GM19324 (cell line): Measurements from ENCODE around the gene NLRP3.
A peak's percentile ranks its signal among the peaks of the same experiment; 100 is the strongest.
"Not testable (repeated sequence)": the region's sequence is repeated elsewhere in the genome, so short reads cannot be mapped to it uniquely, and the experiment has no call there.

Source experiments
- ATAC-seq: cut with Tn5 transposase; IDR thresholded peaks from one replicate; pipeline ENCODE4 v1.9.1; 2021; ENCODE audit warnings: mild to moderate bottlenecking, moderate library complexity; ENCODE audit not compliant: unreplicated experiment, low FRiP score

Gene NLRP3

DNA sequence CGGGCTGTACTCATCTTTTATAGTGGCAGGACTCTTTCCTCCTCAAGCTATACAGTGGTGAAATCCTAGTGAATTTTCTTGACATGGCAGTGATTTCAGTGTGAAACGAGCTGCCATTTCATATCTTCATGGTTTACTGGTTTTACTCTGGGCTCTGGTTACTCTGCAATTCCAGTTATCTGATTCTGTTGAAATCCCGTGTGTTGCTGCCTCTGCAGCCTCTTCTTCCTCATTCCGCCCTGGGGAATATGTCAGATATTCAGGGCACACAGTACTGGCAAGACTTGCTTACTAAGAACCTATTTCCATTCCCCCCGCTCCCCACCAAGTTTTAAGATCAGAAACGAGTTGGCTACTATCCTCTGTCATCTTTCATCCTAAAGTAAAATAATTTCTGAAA, 49.8 kb downstream of the NLRP3 start:
- ATAC-seq: no peak

DNA sequence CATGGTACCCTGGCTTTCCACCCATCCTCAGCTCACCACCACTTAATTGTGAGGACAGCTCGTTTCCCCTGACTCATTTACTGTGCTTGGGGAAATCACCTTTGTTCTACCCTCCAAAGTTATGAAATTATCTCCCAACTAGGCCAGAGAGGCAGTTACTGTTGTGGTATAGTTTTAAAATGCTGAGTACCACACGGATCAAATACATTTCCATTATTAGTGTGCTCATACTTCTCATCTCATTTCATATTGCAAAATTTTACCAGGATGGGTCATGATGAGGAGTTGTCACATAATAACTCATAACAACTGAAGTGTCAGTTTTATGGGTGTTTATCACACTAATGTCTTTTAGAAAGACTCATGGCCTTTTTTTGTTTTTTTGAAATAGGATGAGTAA, 51.2 kb downstream of the NLRP3 start:
- no peak for ATAC-seq

DNA sequence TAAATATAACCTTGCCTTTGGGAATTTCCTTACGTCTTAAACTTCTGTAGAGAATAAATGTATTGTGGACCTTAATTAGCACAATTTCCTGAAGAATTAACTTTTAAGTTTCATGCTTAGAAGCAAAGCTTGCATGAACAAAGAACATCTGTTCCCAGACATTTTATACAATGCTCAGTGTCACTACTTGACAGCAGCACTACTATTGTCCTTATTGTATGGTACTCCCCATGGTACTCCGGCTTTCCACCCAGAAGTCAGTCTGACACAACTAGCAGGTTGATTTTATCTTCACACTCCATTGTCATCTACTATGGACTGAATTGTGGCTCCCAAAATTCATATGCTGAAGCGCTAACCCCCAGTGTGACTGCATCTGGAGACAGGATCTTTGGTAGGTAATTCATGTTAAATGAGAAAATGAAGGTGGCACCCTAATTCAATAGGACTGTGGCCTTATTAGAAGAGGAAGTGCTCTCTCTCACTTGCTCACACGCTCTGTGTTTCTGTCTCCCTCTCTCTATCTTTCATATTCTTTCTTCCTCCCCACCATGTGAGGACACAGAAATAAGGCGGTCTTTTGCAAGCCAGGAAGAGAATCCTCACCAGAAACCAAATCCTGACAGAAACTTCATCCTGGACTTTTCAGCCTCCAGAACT, 52.6 kb downstream of the NLRP3 start:
- ATAC-seq: no peak

DNA sequence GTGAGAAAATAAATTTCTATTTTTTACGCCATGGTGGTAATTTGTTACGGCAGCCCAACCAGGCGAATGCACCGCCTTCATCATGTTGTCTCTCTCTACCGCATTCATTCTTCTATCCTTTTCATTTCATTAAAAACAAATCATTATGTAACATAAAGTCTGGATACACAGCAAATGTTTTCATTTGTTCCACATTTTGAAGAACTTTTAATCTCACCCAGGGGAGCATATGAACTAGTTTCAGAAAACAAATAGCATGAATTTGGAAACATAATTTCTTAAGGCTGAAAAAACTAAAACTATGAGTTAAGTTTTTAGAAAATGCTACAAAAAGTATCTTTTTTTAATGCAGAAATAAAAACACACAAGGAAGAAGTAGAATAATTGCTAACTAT, 53.2 kb downstream of the NLRP3 start:
- no peak for ATAC-seq

DNA sequence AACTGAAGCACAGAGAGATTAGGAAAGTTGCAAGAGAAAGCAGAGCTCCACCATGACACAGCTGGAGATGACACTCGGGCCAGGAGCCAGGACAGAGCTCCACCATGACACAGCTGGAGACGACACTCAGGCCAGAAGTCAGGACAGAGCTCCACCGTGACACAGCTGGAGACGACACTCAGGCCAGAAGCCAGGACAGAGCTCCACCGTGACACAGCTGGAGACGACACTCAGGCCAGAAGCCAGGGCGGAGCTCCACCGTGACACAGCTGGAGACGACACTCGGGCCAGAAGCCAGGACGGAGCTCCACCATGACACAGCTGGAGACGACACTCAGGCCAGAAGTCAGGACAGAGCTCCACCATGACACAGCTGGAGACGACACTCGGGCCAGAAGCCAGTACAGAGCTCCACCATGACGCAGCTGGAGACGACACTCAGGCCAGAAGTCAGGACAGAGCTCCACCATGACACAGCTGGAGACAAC, 55.0 kb downstream of the NLRP3 start:
- ATAC-seq: not testable (repeated sequence)

DNA sequence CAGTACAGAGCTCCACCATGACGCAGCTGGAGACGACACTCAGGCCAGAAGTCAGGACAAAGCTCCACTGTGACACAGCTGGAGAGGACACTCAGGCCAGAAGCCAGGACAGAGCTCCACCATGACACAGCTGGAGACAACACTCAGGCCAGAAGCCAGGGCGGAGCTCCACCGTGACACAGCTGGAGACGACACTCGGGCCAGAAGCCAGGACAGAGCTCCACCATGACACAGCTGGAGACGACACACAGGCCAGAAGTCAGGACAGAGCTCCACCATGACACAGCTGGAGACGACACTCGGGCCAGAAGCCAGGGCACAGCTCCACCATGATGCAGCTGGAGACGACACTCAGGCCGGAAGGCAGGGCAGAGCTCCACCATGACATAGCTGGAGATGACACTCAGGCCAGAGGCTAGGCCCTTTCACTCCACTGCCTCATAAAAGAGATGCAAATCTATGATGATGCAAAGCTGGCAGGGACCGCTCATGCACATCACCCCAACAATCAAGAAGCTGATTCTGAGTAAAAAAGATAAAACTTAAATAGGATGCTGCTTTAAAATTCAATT, 55.6 kb downstream of the NLRP3 start:
- no peak for ATAC-seq

DNA sequence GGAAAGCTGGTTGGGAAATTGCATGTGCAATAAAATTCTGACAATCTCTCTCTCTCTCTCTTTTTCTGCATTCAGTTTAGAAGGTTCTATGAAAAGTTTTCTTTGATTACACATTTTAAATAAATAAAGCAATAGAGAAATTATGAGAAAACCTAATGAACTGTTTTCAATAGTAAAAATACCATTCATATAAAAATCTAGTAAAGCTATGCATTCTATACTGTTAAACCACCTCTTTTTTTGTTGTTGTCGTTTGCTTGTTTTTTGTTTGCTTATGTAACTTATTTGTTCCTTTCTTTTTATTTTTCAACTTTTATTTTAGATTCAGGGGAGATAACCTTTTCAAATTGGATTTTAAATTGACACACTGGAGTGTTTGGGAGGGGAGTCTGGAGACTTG, 56.1 kb downstream of the NLRP3 start:
- ATAC-seq: no peak

DNA sequence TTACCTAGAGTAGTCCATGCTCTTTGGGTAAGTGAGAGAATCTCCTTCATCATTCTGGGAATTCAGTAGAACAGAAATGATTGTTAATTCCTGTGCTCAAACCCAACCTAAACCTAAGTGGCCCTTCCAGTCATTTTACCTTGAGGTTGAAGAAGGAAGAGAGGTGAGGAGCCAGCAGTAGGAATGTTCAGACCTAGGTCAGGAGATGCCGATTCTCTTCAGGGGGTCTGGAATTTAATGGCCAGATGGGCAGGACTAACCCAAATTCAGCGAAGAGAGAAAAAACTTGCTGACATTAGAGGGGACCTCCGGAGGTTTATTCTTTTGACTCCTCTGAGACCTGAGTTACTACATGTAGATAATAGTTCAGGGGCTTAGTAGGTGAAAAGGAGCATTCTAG, 58.4 kb downstream of the NLRP3 start:
- no peak for ATAC-seq

DNA sequence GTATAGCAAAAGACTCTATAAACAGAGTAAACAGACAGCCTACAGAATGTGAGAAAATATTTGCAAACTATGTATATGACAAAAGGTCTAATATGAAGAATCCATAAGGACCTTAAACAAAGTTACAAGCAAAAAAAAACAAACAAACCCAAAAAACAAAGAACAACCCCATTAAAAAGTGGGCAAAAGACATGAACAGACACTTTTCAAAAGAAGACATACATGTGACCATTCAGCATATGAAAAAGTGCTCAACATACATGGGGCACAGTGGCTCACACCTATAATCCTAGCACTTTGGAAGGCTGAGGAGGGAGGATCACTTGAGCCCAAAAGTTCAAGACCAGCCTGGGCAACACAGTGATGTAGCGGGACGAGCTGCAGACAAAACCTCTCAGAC, 59.8 kb downstream of the NLRP3 start:
- peak; percentile 3 for ATAC-seq

DNA sequence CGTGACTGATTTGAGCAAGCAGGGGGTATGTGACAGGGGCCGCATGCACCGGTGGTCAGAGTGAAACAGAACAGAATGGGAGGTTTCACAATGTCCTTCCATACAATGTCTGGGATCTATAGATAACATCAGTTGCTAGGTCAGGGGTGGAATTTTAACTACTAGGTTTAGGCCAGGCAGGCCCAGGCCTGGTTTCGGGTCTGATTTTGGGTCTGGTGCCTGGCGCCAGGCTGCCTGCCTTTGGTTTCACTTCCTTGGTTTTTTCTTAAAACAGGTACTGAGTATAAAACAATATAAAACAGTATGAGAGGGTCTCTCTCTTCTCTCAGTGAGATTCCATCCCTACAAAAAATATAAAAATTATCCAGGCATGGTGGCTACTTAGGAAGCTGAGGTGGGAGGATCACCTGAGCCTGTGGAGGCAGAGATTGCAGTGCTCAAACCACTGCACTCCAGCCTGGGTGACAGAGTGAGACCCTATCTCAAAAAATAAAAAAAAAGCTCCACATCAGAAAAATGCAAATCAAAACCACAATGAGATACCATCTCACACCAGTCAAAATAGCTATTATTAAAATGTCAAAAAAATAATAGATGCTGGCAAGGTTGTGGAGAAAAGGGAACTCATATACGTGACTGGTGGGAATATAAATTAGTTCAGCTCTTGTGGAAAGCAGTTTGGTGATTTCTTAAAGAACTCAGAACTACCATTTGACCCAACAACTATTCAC, 60.5 kb downstream of the NLRP3 start:
- peak; percentile 50 for ATAC-seq

DNA sequence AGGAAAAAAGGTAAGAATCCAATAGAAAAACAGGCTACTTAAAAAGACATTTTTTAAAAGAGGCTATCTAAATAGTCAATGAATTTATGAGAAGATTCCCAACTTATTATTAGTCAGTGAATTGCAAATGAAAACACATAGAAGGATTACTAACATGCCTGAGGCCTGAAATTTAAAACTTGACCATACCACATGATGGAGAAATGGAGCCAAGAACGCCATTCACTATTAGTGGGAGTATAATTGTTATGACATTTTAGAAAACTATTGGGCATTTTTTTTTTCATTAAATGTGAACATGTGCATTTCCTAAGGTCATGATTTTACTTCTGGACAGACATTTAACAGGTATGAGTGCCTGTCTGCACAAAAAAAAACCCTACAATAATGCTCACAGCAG, 66.8 kb downstream of the NLRP3 start:
- no peak for ATAC-seq

DNA sequence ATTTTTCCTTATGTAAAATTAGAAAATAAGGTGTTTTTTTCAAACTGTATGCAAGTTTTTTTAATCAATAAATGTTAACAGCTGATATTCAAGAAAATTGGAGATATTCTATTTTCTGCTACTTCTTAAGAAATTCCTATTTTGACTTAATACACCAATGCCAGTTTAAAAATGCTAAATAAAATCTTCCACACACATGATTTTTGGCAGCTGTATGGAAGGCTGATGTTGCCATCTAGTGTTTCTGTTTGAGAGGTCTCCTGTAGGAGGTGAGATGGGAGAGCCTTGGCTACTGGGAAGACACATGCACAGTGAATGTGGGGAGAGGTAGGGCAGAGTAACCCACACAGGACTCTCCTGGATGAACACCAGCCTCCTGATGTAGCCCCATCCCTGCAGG, 71.1 kb downstream of the NLRP3 start:
- no peak for ATAC-seq

DNA sequence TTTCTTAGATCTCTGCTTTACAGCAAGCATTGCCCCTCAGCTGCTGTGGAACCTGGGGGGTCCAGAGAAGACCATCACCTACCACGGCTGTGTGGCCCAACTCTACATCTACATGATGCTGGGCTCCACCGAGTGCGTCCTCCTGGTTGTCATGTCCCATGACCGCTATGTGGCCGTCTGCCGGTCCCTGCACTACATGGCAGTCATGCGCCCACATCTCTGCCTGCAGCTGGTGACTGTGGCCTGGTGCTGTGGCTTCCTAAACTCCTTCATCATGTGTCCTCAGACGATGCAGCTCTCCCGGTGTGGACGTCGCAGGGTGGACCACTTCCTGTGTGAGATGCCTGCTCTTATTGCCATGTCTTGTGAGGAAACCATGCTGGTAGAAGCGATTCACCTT, 75.4 kb downstream of the NLRP3 start:
- no peak for ATAC-seq

DNA sequence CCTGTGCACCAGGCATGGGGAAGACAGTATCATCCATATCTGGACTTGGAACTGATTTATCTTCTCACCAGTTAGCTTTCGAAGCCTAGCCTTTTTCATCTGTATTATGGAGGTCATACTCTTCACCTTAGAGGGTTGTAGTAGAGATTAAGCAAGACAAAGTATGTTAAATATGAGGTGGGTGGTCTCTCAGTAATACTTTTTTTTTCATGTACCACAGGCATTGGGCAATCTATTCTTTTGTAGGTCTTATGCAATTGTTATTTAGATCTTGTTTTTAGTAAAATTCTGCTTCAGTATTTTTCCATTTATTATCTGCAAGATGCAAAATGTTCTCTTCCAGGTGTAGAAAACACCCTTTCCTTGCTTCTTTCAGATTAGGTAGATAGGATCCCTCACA, 77.1 kb downstream of the NLRP3 start:
- no peak for ATAC-seq

DNA sequence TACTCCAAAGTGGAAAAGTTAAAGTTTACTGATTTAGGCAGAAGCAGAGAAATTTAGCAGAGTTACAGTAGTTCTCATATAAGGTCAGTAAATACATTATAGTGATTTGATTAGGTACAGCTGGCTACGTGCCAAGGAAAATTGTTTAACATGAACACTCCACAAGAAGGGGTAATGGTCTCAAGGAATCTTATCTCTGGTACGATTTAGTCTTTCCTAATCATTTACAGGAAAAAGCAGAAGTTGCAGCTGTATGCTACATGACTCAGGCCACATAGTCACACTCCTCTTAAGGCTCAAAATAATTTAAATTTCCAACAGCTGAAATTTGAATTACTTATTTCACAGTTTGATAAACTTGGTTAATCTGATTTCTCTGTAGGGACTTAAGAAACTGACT, 78.8 kb downstream of the NLRP3 start:
- ATAC-seq: no peak

DNA sequence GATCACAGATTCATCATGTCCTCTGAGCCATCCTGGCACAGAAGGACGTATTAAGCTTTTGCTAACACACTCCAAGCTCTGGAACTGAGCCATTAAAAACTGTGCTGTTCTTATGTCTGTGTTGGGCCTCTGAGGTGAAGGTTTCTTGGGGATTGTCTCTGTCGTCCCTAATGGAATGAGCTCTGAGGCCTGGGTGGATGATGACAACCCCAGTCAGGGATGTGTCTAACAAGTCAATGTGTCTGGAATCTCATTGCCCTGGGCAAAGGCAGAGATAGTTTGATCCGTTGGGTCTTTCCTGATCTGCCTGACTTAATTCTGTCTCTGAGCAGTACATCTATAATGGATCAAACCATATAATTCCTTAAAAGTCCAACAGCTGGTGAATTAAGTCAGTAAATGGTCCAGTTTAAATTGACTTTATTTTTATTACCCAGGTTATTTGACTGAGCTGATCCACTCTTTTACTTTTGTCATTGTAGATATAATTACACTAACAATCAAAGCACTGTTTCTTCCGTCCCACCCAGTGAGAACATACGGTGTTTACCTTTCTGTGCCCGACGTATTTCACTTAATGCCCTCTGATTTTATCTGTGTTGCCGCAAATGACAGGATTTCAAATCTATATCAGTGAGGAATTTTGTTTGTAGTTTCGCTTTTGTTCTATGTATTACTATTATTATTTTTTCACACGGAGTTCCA, 80.8 kb downstream of the NLRP3 start:
- no peak for ATAC-seq
